GM12865 (cell line): ENCODE results near the gene NOP14.
"Not testable (repeated sequence)": the region's sequence is repeated elsewhere in the genome, so short reads cannot be mapped to it uniquely, and the experiment has no call there.

Experiments
- DNase-seq: peaks from one replicate; pipeline ENCODE4 v3.0.0; 2010; ENCODE audit warnings: low read depth
- H3K4me3 ChIP-seq: 2 replicates; pipeline ENCODE4 v1.5.1; 2011; ENCODE audit warnings: mild to moderate bottlenecking, low read depth, low read length, control low read depth
- CTCF ChIP-seq: IDR thresholded peaks from 2 replicates; pipeline ENCODE4 v1.5.1; 2011; ENCODE audit warnings: low read length, control low read depth, low read depth, inconsistent platforms; ENCODE audit not compliant: insufficient read depth; ENCODE audit errors: missing control alignments

The NOP14 gene

GRCh38 chr4:2925931-2926860 lies 37.0 kb downstream of the NOP14 start:
- TF ChIP-seq CTCF = no peak
- no peak for DNase-seq
- H3K4me3 ChIP-seq = no peak overlapping the region

DNA sequence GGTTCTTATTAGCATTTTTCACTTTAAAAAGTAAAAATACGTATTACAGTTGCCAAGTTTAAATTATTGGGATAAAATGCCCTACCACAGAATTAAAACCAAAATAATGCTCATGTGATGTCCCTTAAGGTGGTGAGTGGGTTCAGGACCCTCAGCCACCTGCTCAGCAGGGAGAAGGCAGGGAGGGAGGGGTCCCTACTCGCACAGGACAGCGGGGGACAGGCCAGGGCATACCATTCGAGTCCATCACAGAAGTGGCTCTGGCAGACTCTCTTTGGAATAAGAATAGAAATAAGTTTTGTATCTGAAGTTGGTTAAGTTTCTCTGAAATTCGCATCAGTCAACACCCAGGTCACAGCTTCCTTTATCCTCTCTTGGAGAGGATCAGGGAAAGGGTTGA lies 37.7 kb downstream of the NOP14 start:
- DNase-seq = no peak
- no peak overlapping the region for H3K4me3 ChIP-seq
- no peak for TF ChIP-seq CTCF

GRCh38 chr4:2924765-2925301 lies 38.4 kb downstream of the NOP14 start:
- DNase-seq = no peak
- TF ChIP-seq CTCF = no peak
- H3K4me3 ChIP-seq = no peak overlapping the region

- TF ChIP-seq CTCF = no peak
- DNase-seq = no peak
- no peak overlapping the region for H3K4me3 ChIP-seq
These were observed 38.9 kb downstream of the NOP14 start for GRCh38 chr4:2924286-2924685.

GRCh38 chr4:2923668-2924173 lies 39.5 kb downstream of the NOP14 start:
- DNase-seq = no peak
- no peak for TF ChIP-seq CTCF
- no peak overlapping the region for H3K4me3 ChIP-seq

- no peak overlapping the region for H3K4me3 ChIP-seq
These were observed 40.1 kb downstream of the NOP14 start for GRCh38 chr4:2923141-2923551.

GRCh38 chr4:2922453-2923101 lies 40.6 kb downstream of the NOP14 start:
- not testable (repeated sequence) for H3K4me3 ChIP-seq
- DNase-seq = peak; percentile 73

More at GRCh38 chr4:2923141-2923551, 40.1 kb downstream of the NOP14 start:
- no peak for DNase-seq
- TF ChIP-seq CTCF = no peak

DNA sequence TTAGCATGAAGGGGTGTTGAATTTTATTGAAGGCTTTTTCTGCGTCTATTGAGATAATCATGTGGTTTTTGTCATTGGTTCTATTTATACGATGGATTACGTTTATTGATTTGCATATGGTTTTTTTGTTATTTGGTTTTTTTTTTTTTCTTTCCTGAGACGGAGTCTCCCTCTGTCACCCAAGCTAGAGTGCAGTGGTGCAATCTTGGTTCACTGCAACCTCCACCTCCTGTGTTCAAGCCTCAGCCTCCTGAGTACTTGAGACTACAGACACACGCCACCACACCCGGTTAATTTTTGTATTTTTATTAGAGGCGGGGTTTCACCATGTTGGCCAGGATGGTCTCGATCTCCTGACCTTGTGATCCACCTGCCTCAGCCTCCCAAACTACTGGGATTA lies 44.5 kb downstream of the NOP14 start:
- not testable (repeated sequence) for DNase-seq, H3K4me3 ChIP-seq

DNA sequence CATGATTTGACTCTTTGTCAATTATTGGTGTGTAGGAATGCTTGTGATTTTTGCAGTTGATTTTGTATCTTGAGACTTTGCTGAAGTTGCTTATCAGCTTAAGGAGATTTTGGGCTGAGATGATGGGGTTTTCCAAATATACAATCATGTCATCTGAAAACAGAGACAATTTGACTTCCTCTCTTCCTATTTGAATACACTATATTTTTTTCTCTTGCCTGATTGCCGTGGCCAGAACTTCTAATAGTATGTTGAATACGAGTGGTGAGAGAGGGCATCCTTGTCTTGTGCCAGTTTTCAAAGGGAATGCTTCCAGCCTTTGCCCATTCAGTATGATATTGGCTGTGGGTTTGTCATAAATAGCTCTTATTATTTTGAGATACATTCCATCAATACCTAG lies 44.9 kb downstream of the NOP14 start:
- H3K4me3 ChIP-seq, DNase-seq: not testable (repeated sequence)

DNA sequence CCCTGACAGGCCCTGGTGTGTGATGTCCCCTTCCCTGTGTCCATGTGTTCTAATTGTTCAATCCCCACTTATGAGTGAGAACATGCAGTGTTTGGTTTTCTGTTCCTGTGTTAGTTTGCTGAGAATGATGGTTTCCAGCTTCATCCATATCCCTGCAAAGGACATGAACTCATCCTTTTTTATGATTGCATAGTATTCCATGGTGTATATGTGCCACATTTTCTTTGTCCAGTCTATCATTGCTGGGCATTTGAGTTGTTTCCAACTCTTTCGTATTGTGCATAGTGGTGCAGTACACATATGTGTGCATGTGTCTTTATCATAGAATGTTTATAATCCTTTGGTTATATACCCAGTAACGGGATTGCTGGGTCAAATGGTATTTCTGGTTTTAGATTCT lies 46.5 kb downstream of the NOP14 start:
- not testable (repeated sequence) for H3K4me3 ChIP-seq, DNase-seq
